Cardiac muscle cell (in vitro differentiated cells and primary cell): ENCODE data around the gene MTOR. TPM values are rescaled to one million over a fixed set of nuclear protein-coding genes. Genes with fewer than 3 reads are reported as not detected.

Experiments
- DNase-seq, 2 donors: peaks; one replicate each; pipeline versions ENCODE4 v3.0.0 to v3.0.0-alpha.2; 2010 to 2017; ENCODE audit warnings: low read depth in 1 of 2, low spot score in 1 of 2
- H3K27ac ChIP-seq: fragments of 200-600 bp; sonication (generic); 2 replicates; pipeline ENCODE4 v1.5.1; 2016
- H3K27me3 ChIP-seq: fragments of 200-600 bp; sonication (generic); 2 replicates; pipeline ENCODE4 v1.6.0; 2016; ENCODE audit warnings: control low read depth
- H3K36me3 ChIP-seq: fragments of 200-600 bp; sonication (generic); 2 replicates; pipeline ENCODE4 v1.5.1; 2016; ENCODE audit warnings: control low read depth
- H3K4me1 ChIP-seq: fragments of 200-600 bp; sonication (generic); 2 replicates; pipeline ENCODE4 v1.8.1; 2017; ENCODE audit warnings: low read depth, mild to moderate bottlenecking, mixed run types
- H3K4me3 ChIP-seq: fragments of 200-600 bp; sonication (generic); 2 replicates; pipeline ENCODE4 v1.5.1; 2016; ENCODE audit warnings: mild to moderate bottlenecking
- H3K9me3 ChIP-seq: fragments of 200-600 bp; sonication (generic); 2 replicates; pipeline ENCODE4 v1.5.1; 2017; ENCODE audit warnings: low read depth, mild to moderate bottlenecking, control low read depth
- polyA plus RNA-seq: library from polyadenylated mRNA; unstranded; fragments of >200 nt; fragmentation: Nextera tagmentation; extraction: Ambion mirVana; gene quantifications from 2 replicates; pipeline ENCODE4 v1.2.1, GENCODE V29; 2016
- total RNA-seq: library from RNA; depleted of rRNA; stranded (reverse); fragments of >200 nt; gene quantifications from 2 replicates; pipeline ENCODE4 v1.2.3, GENCODE V29; 2016
- TF ChIP-seq, protein P1 (sequence below): IDR thresholded peaks from 2 replicates; pipeline ENCODE4 v1.5.1; 2012; ENCODE audit warnings: low read depth, mild to moderate bottlenecking, low read length

Gene MTOR
- total and polyA plus RNA-seq, 2 experiments from 2014 or later, result 21.5 to 45.7 TPM

DNA sequence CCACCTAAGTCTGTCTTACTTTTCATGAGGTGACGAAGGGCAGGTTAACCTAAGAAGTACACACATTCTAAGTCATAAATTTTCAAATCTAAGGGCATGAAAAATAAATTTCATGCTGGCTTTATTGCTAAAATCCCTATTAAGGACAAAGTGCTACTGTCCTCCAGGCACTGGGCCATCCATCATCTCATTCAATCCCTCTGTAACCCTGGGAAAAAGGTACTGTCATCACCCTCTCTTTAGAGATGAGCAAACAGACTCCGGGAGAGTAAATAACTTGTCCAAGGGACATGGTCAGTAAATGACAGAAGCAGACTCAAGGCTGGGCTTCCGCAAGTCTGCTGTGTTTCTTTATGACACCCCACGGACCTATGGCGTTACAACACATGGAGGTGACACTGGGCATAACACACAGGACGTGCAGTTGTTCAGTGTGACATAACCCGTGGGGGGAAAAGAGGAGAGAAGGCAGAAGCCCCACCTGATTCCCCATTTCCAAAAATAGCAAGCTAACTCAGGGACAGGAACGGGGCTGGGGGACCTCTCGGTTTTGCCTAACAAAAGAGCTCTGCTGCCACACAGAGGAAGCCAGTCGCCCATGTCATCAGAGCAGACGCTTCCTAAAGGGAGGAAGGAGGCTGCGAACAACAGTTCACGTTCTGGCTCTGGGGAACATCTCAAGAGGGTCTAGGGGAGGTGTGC is 190.0 kb downstream of the MTOR start:
- H3K27ac ChIP-seq, result no peak overlapping the region
- no peaks in the 10 kb centered on the region for H3K9me3 ChIP-seq
- DNase-seq, result no peak
- H3K4me3 ChIP-seq, result no peak overlapping the region
- TF ChIP-seq, protein P1, sequence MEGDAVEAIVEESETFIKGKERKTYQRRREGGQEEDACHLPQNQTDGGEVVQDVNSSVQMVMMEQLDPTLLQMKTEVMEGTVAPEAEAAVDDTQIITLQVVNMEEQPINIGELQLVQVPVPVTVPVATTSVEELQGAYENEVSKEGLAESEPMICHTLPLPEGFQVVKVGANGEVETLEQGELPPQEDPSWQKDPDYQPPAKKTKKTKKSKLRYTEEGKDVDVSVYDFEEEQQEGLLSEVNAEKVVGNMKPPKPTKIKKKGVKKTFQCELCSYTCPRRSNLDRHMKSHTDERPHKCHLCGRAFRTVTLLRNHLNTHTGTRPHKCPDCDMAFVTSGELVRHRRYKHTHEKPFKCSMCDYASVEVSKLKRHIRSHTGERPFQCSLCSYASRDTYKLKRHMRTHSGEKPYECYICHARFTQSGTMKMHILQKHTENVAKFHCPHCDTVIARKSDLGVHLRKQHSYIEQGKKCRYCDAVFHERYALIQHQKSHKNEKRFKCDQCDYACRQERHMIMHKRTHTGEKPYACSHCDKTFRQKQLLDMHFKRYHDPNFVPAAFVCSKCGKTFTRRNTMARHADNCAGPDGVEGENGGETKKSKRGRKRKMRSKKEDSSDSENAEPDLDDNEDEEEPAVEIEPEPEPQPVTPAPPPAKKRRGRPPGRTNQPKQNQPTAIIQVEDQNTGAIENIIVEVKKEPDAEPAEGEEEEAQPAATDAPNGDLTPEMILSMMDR, result no peak
- no peaks in the 10 kb centered on the region for H3K27me3 ChIP-seq
- H3K36me3 ChIP-seq, result peaks cover 72% of the 10 kb centered on the region
- no peaks in the 10 kb centered on the region for H3K4me1 ChIP-seq

DNA sequence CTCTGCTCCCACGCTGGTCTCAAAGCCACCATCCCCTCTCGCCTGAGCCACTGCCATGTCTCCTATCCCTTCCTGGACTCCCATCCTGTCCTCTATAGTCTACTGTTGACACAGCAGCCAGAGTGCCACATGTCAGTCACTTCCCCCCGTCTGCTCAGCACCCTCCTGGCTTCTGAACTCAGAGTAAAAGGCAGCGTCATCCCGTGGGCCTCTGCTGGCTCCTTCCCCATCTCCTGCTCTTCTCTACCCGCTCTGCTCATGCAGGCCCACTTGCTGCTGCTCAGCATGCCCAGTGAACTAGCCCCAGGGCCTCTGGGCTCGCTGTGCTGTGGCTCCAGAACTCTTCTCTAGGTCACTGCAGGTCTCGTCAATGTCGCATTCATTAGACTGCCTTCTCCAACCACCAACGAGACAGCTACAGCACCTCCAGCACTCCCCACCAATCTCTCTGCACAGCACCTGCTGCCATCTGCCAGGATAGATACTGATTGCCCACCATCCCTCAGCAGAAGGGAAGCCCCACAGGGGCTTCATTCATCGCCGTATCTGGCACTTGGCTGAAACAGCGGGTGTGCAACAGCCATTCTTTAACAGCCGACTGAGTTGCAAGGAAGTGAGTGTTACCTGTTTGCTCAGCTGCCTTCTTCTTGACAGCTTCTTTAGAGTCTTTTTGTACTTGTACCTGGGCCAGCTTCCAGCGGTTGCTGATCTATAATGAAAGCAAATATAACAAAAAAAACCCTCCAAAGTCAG is 190.7 kb downstream of the MTOR start:
- no peak for DNase-seq
- H3K36me3 ChIP-seq, result peaks cover 67% of the 10 kb centered on the region
- no peaks in the 10 kb centered on the region for H3K27me3 ChIP-seq
- H3K27ac ChIP-seq, result no peak overlapping the region
- TF ChIP-seq, protein P1, result no peak
- no peak overlapping the region for H3K4me3 ChIP-seq
- H3K9me3 ChIP-seq, result no peaks in the 10 kb centered on the region
- no peaks in the 10 kb centered on the region for H3K4me1 ChIP-seq

DNA sequence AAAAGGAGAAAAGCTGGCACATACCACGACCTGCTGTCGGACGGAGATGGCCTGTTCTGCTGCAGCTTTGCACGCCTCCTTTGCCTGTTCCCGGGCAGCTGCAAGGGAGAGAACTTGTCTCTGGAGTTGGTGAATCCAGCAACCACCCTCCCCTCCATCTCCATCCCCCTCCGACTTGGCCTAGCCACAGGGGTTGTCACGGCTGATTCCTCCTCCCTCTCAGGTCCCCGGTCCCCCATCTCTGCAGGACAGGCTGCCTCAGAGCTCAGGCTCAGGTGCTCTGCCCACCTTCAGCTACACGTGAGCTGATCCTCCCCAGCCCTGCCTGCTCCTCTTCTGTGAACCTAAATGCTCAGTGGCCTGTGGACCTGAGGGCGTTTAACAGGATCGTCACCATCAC is 191.5 kb downstream of the MTOR start:
- H3K9me3 ChIP-seq, result no peaks in the 10 kb centered on the region
- peaks cover 63% of the 10 kb centered on the region for H3K36me3 ChIP-seq
- H3K27me3 ChIP-seq, result no peaks in the 10 kb centered on the region
- no peak overlapping the region for H3K27ac ChIP-seq
- no peaks in the 10 kb centered on the region for H3K4me1 ChIP-seq
- TF ChIP-seq, protein P1, result no peak
- no peak for DNase-seq
- H3K4me3 ChIP-seq, result no peak overlapping the region

DNA sequence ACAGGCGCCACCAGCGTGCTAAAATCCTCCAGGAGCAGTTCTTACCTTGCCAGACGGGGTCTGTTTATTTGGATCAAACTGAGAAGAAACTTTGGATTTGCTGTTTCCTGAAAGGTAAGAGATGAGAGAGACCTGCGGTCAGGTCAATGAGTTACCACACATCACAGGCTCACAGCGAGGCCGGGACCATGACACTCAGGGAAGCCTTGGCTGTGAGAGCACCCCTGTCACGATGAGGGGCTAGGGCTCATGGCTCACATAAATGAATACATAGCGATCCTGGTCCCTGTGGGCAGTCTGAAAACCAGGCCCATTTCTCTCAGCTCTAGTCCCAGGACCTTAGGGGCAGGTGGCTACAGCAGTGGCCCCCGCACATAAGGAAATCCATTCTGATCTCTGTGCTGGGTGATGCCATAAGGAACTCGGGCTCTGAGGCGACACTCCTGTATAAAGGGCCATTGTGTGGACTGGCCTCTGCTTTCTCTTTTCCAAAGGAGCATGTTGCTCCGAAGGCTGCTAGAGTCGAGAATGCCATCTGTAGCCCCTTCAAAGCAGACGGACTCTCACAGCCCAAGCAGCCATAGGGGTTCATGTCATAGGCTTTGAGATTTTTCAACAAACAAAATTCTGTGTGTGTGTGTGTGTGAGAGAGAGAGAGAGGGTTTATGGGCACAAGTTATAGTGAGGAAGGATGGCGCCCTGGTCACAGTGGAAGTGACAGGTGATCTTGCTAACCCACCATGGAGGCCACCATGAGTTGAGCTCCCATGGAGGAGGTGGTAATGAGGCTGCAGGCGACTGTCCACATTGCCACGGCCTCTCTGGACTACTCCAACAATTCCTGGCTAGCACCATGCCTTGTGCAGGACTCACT is 193.5 kb downstream of the MTOR start:
- TF ChIP-seq, protein P1, result no peak

More for the DNA sequence above, 193.5 kb downstream of the MTOR start:
- no peak overlapping the region for H3K4me3 ChIP-seq
- no peak overlapping the region for H3K27ac ChIP-seq
- H3K9me3 ChIP-seq, result no peaks in the 10 kb centered on the region
- no peaks in the 10 kb centered on the region for H3K27me3 ChIP-seq
- no peak for DNase-seq
- H3K36me3 ChIP-seq, result peaks cover 53% of the 10 kb centered on the region
- no peaks in the 10 kb centered on the region for H3K4me1 ChIP-seq
